HG03521 (cell line): ENCODE data around the gene ZNF554.
"Not testable (repeated sequence)": the region's sequence is repeated elsewhere in the genome, so short reads cannot be mapped to it uniquely, and the experiment has no call there.

Experiments used
- ATAC-seq: cut with Tn5 transposase; IDR thresholded peaks from one replicate; pipeline ENCODE4 v1.9.1; 2021; ENCODE audit warnings: mild to moderate bottlenecking, moderate library complexity; ENCODE audit not compliant: unreplicated experiment

Gene ZNF554

GRCh38 chr19:2806736-2807378 lies 12.8 kb upstream of the ZNF554 start:
- no peak for ATAC-seq

- ATAC-seq, result no peak
Measured at GRCh38 chr19:2807379-2808128, 12.1 kb upstream of the ZNF554 start.

GRCh38 chr19:2808129-2808941 lies 11.3 kb upstream of the ZNF554 start:
- no peak for ATAC-seq

GRCh38 chr19:2809387-2810140 lies 10.1 kb upstream of the ZNF554 start:
- ATAC-seq, result no peak

- ATAC-seq, result no peak
Measured at GRCh38 chr19:2810141-2811091, 9.3 kb upstream of the ZNF554 start.

- ATAC-seq, result no peak
Measured at GRCh38 chr19:2811221-2811722, 8.4 kb upstream of the ZNF554 start.

- ATAC-seq, result no peak
Measured at GRCh38 chr19:2811735-2812413, 7.8 kb upstream of the ZNF554 start.

GRCh38 chr19:2812414-2813234 lies 7.0 kb upstream of the ZNF554 start:
- ATAC-seq, result no peak

GRCh38 chr19:2813235-2814160 lies 6.2 kb upstream of the ZNF554 start:
- ATAC-seq, result no peak

GRCh38 chr19:2814426-2814825 lies 5.2 kb upstream of the ZNF554 start:
- ATAC-seq, result no peak

- no peak for ATAC-seq
Measured at GRCh38 chr19:2815191-2815614, 4.5 kb upstream of the ZNF554 start.

GRCh38 chr19:2815923-2816322 lies 3.7 kb upstream of the ZNF554 start:
- no peak for ATAC-seq

GRCh38 chr19:2816641-2817040 lies 3.0 kb upstream of the ZNF554 start:
- ATAC-seq, result no peak

GRCh38 chr19:2817237-2817829 lies 2.3 kb upstream of the ZNF554 start:
- ATAC-seq, result not testable (repeated sequence)

GRCh38 chr19:2820112-2820702 lies 539 bp downstream of the ZNF554 start:
- ATAC-seq, result no peak

GRCh38 chr19:2822846-2823245 lies 3.2 kb downstream of the ZNF554 start:
- ATAC-seq, result no peak
